Astrocyte (in vitro differentiated cells and primary cell): ENCODE measurements around the gene CD101.

Source experiments
- EZH2 ChIP-seq: IDR thresholded peaks from 2 replicates; pipeline ENCODE4 v1.6.1; 2012; ENCODE audit warnings: mild to moderate bottlenecking, low read length, inconsistent platforms; ENCODE audit not compliant: insufficient read depth
- TF ChIP-seq, protein P1 (sequence below): IDR thresholded peaks from 2 replicates; pipeline ENCODE4 v1.5.1; 2011; ENCODE audit warnings: low read depth, mild to moderate bottlenecking, inconsistent platforms, low read length, moderate library complexity; ENCODE audit not compliant: insufficient read depth

DNA sequence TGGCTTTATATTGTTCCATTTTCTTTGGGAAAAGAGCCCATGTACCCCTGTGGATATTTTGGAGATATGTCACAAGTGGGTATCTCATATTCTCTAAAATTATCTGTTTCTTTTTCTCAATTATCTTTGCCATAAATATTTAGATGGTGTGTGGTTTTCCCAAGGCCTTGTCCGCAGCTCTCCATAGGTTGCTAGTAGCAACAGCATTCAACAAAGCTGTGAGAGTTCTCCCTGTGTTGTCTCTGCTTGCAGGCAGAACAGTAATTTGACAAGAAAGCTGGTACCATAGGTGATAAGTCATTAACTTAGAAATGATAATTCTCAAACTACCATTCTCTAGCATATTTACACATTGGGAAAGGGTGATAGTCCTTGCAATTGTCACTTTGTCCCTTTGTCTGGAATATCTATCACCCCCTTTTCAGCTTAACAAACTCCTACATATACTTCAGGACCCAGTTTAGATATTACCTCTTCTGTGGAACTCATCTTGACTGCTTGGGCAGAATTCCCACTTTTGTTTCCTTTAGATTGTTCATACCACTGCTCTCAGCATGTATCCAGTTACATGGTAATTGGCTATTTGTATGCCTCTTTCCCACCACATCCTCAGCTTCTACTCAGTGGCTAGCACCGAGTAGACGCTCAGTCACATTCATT is 8.9 kb downstream of the CD101 start:
- TF ChIP-seq, protein P1, sequence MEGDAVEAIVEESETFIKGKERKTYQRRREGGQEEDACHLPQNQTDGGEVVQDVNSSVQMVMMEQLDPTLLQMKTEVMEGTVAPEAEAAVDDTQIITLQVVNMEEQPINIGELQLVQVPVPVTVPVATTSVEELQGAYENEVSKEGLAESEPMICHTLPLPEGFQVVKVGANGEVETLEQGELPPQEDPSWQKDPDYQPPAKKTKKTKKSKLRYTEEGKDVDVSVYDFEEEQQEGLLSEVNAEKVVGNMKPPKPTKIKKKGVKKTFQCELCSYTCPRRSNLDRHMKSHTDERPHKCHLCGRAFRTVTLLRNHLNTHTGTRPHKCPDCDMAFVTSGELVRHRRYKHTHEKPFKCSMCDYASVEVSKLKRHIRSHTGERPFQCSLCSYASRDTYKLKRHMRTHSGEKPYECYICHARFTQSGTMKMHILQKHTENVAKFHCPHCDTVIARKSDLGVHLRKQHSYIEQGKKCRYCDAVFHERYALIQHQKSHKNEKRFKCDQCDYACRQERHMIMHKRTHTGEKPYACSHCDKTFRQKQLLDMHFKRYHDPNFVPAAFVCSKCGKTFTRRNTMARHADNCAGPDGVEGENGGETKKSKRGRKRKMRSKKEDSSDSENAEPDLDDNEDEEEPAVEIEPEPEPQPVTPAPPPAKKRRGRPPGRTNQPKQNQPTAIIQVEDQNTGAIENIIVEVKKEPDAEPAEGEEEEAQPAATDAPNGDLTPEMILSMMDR = no peak
- TF ChIP-seq EZH2 = no peak
